Cardiac fibroblast (primary cell): Measurements from ENCODE around the gene C19orf25.

Experiments used
- DNase-seq, 2 donors: peaks; one replicate each; pipeline versions ENCODE4 v3.0.0 to v3.0.0-alpha.2; 2010; ENCODE audit warnings: low read depth in 2 of 2
- H3K4me3 ChIP-seq, 2 donors: replicated peaks in 1 of 2; 1 replicate in 1 of 2; 2 replicates in 1 of 2; pipeline ENCODE4 v1.5.1; 2011; ENCODE audit warnings: low read depth in 2 of 2, low read length in 2 of 2, mild to moderate bottlenecking in 2 of 2, moderate library complexity in 1 of 2
- TF ChIP-seq, protein P1 (sequence below): IDR thresholded peaks from one replicate; pipeline ENCODE4 v1.5.1; 2011; ENCODE audit warnings: low read depth, mild to moderate bottlenecking, low read length, inconsistent platforms

C19orf25 gene

DNA sequence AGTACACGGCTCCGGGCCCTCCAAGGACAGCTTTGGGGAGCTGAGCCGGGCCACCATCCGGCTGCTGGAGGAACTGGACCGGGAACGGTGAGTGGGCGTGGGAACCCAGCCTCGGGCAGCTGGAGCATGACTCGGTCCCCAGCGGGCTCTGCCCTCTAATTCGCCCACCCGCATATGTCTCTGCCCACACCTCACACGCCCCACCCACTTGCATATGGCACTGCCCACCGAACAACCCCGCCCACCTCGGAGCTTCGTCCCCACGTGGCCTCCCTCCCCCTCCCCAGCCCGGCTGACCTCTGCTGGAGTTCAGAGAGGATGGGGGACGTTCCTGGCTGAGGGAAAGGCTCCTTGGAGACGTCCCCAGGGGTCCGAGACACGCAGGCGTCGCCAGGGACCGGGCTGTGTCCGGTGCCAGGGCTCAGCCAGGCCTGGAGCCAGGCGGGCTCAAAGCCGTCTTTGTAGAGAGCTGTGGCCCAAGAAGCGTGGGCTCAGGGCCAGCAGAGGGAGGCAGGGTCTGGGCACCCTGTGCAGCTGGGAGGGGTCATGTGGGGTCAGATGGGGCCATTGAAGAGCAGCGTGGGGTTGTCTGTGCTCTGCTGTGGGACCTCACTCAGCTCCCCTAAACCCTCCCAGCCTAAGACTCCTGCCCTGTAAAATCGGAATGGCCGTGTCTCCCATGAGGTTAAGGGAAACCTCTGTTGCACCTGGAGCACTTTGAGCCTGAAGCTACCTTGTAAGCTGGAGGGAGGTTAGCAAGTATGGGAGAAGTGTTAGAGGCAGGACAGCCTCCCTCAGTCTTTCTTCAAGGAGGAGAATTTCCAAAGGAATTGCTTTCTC lies 25.3 kb downstream of the C19orf25 start:
- no peak overlapping the region for H3K4me3 ChIP-seq
- peak; percentile 38 to 44 for DNase-seq
- TF ChIP-seq, protein P1, sequence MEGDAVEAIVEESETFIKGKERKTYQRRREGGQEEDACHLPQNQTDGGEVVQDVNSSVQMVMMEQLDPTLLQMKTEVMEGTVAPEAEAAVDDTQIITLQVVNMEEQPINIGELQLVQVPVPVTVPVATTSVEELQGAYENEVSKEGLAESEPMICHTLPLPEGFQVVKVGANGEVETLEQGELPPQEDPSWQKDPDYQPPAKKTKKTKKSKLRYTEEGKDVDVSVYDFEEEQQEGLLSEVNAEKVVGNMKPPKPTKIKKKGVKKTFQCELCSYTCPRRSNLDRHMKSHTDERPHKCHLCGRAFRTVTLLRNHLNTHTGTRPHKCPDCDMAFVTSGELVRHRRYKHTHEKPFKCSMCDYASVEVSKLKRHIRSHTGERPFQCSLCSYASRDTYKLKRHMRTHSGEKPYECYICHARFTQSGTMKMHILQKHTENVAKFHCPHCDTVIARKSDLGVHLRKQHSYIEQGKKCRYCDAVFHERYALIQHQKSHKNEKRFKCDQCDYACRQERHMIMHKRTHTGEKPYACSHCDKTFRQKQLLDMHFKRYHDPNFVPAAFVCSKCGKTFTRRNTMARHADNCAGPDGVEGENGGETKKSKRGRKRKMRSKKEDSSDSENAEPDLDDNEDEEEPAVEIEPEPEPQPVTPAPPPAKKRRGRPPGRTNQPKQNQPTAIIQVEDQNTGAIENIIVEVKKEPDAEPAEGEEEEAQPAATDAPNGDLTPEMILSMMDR = no peak

DNA sequence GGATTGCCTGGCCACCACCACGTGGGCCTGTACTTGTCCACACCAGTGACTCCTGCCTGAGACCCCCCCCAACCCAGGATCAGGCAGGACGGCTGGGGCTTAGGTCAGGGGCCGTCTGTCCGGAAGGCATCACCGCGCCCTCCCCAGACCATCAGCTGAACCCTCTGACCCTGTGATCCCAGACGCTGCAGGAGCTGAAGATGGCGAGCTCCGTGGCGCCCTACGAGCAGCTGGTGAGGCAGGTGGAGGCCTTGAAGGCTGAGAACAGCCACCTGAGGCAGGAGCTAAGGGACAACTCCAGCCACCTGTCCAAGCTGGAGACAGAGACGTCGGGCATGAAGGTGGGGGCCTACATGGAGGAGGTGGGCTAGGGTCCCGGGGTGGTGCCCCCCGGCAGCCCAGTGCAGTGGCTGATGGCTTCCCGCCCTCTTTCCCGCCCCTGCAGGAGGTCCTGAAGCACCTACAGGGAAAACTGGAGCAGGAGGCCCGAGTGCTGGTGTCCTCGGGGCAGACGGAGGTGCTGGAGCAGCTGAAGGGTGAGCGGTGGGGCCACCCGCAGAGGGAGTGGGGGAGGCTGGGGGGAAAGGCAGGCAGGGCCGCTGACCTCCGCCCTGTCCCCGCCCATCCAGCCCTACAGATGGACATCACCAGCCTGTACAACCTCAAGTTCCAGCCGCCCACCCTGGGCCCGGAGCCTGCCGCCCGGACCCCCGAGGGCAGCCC lies 26.1 kb downstream of the C19orf25 start:
- DNase-seq = no peak
- H3K4me3 ChIP-seq = no peak overlapping the region
- TF ChIP-seq, protein P1 = no peak

DNA sequence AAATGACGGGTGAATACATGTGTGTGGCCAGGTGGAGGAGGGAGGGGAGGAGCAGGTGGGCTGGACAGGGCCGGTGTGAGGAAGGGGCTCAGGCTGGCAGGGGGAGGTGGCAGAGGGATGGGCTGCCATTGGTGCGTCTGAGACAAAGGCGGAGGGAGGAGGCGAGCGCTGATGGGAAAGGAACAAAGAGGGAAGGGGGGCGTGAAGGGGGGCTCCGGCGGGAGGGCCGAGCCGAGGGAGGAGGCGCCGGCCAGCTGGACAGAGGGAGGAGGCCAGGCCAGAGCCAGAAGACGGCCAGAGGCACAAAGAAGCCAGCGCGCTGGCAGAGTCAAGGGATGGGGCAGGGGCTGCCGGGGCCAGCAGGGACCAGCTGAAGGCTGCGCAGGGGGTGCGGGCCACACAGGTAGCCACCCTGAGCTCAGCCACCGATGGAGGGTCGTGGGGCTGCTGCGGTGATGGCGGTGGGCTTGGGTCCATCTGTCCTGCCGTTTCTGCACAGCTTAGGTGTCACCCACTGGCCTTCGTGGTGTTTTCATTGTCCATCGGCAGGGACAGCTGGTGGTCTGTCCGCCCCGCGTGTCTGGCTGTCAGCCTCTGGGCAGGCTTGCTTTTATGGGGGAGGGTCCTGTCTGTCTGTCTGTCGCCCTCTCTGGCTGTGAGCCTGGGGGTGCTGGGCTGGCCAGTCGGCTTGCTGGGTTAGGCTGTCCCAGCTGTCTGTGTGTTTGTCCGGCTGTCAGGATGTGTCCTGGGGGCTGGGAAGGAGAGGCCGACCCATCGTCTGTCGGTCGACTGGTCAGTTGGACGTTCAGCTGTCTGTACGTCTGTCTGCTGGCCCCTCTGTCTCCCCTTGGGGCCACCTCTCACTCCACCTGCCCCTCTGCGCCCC lies 26.9 kb downstream of the C19orf25 start:
- TF ChIP-seq, protein P1 = no peak
- no peak for DNase-seq
- H3K4me3 ChIP-seq = no peak overlapping the region

DNA sequence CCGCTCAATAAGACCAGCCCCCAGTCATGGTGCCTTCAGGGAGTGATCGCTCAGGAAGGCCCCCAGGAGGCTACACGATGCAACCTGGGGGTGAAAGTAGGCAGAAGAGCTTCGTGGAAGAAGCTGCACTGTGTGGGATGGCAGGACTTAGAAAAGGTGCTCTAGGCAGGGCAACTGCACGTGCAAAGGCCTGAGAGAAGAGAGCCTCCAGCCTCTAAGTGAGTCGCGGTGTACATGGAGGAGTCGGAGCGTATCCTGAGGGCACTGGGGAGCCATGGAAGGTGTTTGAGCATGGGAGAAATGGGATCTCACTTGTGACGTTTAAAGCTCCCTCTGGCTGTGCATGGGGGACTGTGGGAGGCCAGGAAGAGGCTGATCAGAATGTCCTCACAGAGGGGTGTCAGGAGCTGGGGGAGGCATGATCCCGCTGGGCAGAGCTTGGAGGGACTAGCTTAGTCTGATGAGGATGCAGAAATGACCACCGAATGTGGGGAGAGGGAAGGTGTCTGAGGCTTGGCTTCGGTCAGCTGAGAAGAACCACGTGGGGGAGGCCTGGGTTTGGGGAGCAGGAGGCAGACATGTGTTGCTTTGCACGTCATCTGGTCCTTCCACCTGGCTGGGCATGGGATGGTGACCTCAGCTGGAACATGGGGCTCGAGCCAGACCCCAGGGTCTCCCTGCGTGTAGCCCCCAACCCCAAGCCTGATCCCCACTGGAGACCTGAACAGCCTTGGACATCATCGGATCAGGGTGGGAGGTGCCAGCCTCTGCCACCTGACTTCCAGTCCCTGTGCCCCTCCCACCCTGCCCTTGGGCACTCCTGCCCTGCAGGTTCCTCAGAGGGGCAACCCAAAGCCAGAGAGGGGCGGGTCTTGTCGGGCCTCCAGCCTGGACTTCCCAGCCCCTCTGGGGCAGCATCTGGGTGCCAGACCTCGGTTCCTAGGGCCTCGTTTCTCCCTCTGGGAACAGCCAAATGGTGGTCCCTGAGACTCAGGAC lies 28.0 kb downstream of the C19orf25 start:
- no peak for DNase-seq
- no peak overlapping the region for H3K4me3 ChIP-seq
- TF ChIP-seq, protein P1 = no peak

DNA sequence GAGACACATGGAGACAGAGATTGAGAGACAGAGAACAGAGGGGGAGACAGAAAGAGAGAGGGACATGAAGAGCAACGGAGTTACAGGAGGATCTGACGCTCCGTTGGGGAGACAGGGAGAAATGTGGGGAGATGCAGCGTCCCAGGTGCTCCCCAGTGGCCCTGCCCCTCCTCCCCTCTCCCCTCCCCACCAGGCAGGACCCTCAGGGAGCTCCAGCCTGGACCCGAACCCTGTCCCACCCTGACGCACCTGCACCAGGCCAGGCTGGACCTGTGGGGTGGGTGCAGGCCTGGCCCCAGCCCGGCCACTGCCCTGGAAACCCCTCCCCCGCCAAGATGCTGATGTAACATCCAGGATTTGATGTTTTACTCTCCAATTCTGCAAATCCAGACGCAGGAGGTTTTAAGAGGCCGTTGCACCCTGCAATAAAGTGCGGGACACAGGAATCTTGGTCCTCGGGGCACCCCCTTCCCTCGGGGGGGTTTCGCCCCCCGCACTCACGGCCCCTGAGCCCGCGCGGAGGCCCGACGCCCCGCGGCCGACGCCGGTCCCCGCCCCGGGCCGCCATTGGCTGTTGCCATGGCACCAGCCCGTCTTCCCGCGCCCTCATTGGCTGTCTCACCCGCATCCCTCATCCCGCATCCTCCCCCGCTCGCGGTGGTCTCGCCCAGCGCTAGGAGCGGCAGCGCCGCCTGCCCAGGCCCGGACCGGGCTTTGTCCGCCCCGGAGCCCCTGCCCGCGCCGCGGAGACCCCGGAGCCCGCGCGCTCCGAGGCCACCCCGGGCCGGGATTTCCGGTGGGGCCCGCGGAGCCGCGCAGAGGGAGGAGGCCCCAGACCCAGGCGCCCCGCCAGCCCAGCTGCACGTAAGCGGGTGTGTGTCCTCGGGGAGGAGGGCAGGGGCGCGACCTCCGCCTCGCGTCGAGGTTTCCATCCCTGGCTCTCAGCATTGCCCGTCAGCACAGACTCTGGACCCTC lies 29.3 kb downstream of the C19orf25 start, which contains the start of gene APC2:
Gene APC2, plus strand, starts transcription at position 655 of the 976 bp plus-strand sequence. CDS start 2,881 bp downstream, outside the sequence.
- H3K4me3 ChIP-seq = no peak within 1 kb of the TSS
- TF ChIP-seq, protein P1 = no peak
- DNase-seq = no peak
